Psoas muscle (tissue), 8 donors: ENCODE results near the gene CTNNBIP1. TPM values are rescaled to one million over a fixed set of nuclear protein-coding genes. Genes with fewer than 3 reads are reported as not detected.
"Not testable (repeated sequence)": the region's sequence is repeated elsewhere in the genome, so short reads cannot be mapped to it uniquely, and the experiment has no call there.

ENCODE experiments used
- ATAC-seq, 4 donors: fragments of 200-7000 bp; cut with Tn5 transposase; one replicate each; pipeline ENCODE4 v1.9.1; 2020; ENCODE audit warnings: moderate library complexity in 3 of 4, mild to moderate bottlenecking in 2 of 4
- DNase-seq, 2 donors: peaks; one replicate each; pipeline ENCODE4 v3.0.0-alpha.2; 2020
- H3K27ac ChIP-seq: fragments of 200-600 bp; one replicate; pipeline ENCODE4 v1.8.0; 2022
- H3K27me3 ChIP-seq, 3 donors: fragments of 200-600 bp in 1 of 3; one replicate each; pipeline versions ENCODE4 v1.6.1 to v1.8.0; 2013 to 2022; ENCODE audit warnings: low read length in 2 of 3, mild to moderate bottlenecking in 2 of 3, moderate library complexity in 1 of 3; ENCODE audit not compliant: insufficient read depth in 3 of 3
- H3K36me3 ChIP-seq, 2 donors: fragments of 200-600 bp in 1 of 2; one replicate each; pipeline versions ENCODE4 v1.6.1 to v1.8.0; 2013 to 2022; ENCODE audit warnings: low read depth in 1 of 2, mild to moderate bottlenecking in 1 of 2, moderate library complexity in 1 of 2; ENCODE audit not compliant: insufficient read depth in 1 of 2
- H3K4me1 ChIP-seq: fragments of 200-600 bp; one replicate; pipeline ENCODE4 v1.8.0; 2022
- H3K4me3 ChIP-seq: fragments of 200-600 bp; one replicate; pipeline ENCODE4 v1.8.0; 2022; ENCODE audit warnings: mild to moderate bottlenecking
- H3K9me3 ChIP-seq: fragments of 200-600 bp; one replicate; pipeline ENCODE4 v1.8.0; 2022
- CTCF ChIP-seq: fragments of 200-600 bp; IDR thresholded peaks from one replicate; pipeline ENCODE4 v1.8.0; 2022; ENCODE audit warnings: antibody characterized with exemption
- WGBS, 3 donors: extraction: QIAGEN DNeasy Blood & Tissue Kit; methylation state at CpG; one replicate each; pipeline versions ENCODE4 v1.1.6 to v1.1.7; 2013; 5-methylcytosine and 5-hydroxymethylcytosine counted together
- intact Hi-C, 2 donors: fragments of 100-400 bp; cut with DNase I; formaldehyde crosslinking; loops; one replicate each; pipeline versions ENCODE4 v1.11.0 to v1.14.2; 2022
- polyA plus RNA-seq, 3 donors: library from polyadenylated mRNA; stranded (reverse); fragments of 200-250 nt; gene quantifications; one replicate each; pipeline ENCODE4 v1.2.3, GENCODE V29; 2013
- total RNA-seq, 4 donors: library from RNA; stranded (reverse); fragmentation: NEBNext Ultra II Directional in 2 of 4; extraction: Animal tissue kit (Norgen Biotek cat#: 25700) in 2 of 4; gene quantifications; one replicate each; pipeline versions ENCODE4 v1.2.1 to v1.2.4, GENCODE V29; 2021 to 2023
- donor health status: healthy with polysubstance abuse.
- donor health status: DM: no; HTN: no; CAD: no; lungs with moderate emphysema.
- donor health status: Bipolar disorder and iron deficiency.
- donor health status: healthy.
- donor health status: DM: yes; HTN: yes; CAD: no.
- donor health status: DM: no; HTN: no; CAD: no.
- donor health status: DM: no; HTN: no; CAD: no.
- donor health status: DM: yes; HTN: yes; CAD: no.

The CTNNBIP1 gene
- total and polyA plus RNA-seq, 7 donors: 5.9 to 18.5 (median 12.7) TPM

DNA sequence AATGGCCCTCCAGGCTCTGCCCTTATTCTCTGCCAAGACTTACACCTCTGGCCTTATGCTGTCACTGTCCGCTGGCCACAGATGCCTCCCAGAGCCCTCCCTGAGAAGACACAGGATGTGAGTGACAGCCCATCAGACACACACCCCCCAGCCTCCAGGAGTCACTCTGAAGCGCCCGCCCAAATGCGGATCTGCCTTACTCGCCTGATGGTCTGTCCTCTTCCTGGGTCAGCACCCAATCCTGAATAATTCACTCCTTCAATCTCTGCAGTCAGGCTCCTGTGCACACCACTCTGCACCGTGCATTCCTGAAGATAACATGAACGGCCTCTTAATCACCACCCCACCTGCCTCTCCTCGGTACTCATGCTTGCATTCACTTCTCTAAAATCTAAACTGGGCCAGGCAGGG, 101.0 kb downstream of the CTNNBIP1 start:
- ATAC-seq: peak in 2 of 4 donors; percentile 37 to 61
- TF ChIP-seq CTCF: no peak
- WGBS, 3 donors: 77 to 79% (median 79%) methylated on average over 8 of the region's 8 CpGs

DNA sequence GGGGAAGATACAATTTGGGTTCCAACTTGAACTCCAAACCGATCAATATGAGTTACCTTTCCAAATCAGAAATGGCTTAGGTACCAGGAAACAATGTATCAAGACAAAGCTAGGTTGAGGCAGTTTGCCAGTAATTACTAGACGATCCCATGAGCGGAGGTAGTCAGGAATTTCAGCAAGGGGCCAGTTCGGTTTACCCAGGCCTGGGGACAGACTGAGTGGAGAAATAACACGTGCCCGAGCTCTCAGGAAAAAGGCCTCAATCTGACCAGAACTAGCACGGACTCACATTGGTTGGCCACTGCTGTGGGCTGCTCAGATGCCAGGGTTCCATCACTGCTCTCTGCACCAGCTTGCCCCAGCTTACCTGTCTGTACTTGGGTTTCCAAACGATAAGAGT, 101.6 kb downstream of the CTNNBIP1 start:
- no peak for DNase-seq
- H3K4me1 ChIP-seq: peaks cover 16% of the 10 kb centered on the region
- WGBS, 3 donors: 77 to 81% (median 81%) methylated on average over 8 of the region's 8 CpGs
- no peaks in the 10 kb centered on the region for H3K27me3 ChIP-seq
- no peak for ATAC-seq
- no peak for TF ChIP-seq CTCF
- no peaks in the 10 kb centered on the region for H3K36me3 ChIP-seq
- intact Hi-C loops: no loop called here
- no peak overlapping the region for H3K27ac ChIP-seq
- no peak overlapping the region for H3K4me3 ChIP-seq
- H3K9me3 ChIP-seq: no peaks in the 10 kb centered on the region

More for the DNA sequence above, 101.0 kb downstream of the CTNNBIP1 start:
- DNase-seq: no peak
- H3K27ac ChIP-seq: no peak overlapping the region
- no peaks in the 10 kb centered on the region for H3K9me3 ChIP-seq
- H3K4me1 ChIP-seq: peaks cover 16% of the 10 kb centered on the region
- intact Hi-C loops: no loop called here
- H3K27me3 ChIP-seq: no peaks in the 10 kb centered on the region
- H3K4me3 ChIP-seq: no peak overlapping the region
- no peaks in the 10 kb centered on the region for H3K36me3 ChIP-seq

DNA sequence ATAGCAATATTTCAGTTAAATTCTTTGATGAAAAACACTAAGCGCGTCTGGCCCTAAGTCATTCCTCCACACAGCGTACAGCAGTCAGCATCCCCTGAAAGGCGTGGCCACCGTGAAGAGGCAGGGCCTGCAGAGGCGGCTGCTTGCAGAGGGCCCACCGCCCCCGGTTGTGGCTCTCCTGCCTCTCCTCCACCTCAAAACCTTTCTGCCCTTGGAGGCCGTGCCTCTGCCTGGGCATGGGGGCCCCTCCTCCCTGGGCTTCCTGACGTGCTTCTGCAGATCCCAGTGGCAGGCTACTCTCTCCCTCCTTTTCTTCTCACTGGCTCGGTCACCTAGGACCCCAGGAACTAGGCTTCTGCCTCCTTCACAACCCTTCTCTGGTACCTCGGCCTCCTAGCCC, 102.5 kb downstream of the CTNNBIP1 start:
- WGBS, 3 donors: 75 to 80% (median 79%) methylated on average over 11 to 12 of the region's 12 CpGs
- intact Hi-C loops: no loop called here
- DNase-seq (no peak), ATAC-seq (no peak)
- H3K4me1 ChIP-seq: peaks cover 16% of the 10 kb centered on the region
- no peaks in the 10 kb centered on the region for H3K27me3 ChIP-seq
- no peak overlapping the region for H3K27ac ChIP-seq
- H3K4me3 ChIP-seq: no peak overlapping the region
- H3K36me3 ChIP-seq: no peaks in the 10 kb centered on the region
- TF ChIP-seq CTCF: no peak
- H3K9me3 ChIP-seq: no peaks in the 10 kb centered on the region

DNA sequence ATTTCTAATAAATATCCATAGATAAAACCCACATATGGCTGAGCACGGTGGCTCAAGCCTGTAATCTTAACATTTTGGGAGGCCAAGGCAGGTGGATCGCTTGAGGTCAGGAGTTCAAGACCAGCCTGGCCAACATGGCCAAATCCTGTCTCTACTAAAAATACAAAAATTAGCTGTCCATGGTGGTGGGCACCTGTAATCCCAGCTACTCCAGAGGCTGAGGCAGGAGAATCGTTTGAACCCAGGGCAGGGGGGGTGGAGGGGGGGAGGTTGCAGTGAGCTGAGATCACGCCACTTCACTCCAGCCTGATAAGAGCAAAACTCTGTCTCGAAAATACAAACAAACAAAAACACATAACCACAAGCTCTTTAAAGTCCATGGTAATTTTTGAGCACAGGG, 104.1 kb downstream of the CTNNBIP1 start:
- H3K4me3 ChIP-seq, H3K4me1 ChIP-seq, intact Hi-C loops, ATAC-seq, H3K36me3 ChIP-seq, H3K9me3 ChIP-seq, H3K27me3 ChIP-seq, DNase-seq, H3K27ac ChIP-seq: not testable (repeated sequence)
- 88 to 92% (median 90%) methylated on average over 5 of the region's 5 CpGs for WGBS, 3 donors

GRCh38 chr1:9805006-9805508, 105.0 kb downstream of the CTNNBIP1 start:
- no peak for TF ChIP-seq CTCF
- no peaks in the 10 kb centered on the region for H3K27me3 ChIP-seq
- H3K4me3 ChIP-seq: no peak overlapping the region
- 81 to 86% (median 83%) methylated on average over 7 of the region's 7 CpGs for WGBS, 3 donors
- H3K27ac ChIP-seq: no peak overlapping the region
- intact Hi-C loops: no loop called here
- no peaks in the 10 kb centered on the region for H3K4me1 ChIP-seq
- H3K36me3 ChIP-seq: no peaks in the 10 kb centered on the region
- no peak for ATAC-seq
- DNase-seq: no peak
- no peaks in the 10 kb centered on the region for H3K9me3 ChIP-seq

GRCh38 chr1:9803003-9803918, 106.8 kb downstream of the CTNNBIP1 start:
- H3K9me3 ChIP-seq, H3K36me3 ChIP-seq, H3K27ac ChIP-seq, ATAC-seq, H3K4me1 ChIP-seq, DNase-seq, H3K4me3 ChIP-seq, H3K27me3 ChIP-seq, intact Hi-C loops: not testable (repeated sequence)
- WGBS, 3 donors: 93 to 96% (median 95%) methylated on average over 13 of the region's 13 CpGs
